ENCODE measurements around the gene RIPOR2.

- TF ChIP-seq CTCF (IDR thresholded peaks at IDR 0.05) = no peak
- TF ChIP-seq POLR2A (IDR thresholded peaks at IDR 0.05) = no peak
Measured at GRCh38 chr6:24822696-24823095, 113.1 kb downstream of the RIPOR2 start.

Data from Peyer's patch (tissue), 4 donors.